ENCODE results near the gene GNB1.

GNB1 gene

GRCh38 chr1:1916851-1917251 lies 26.0 kb upstream of the GNB1 start:
- TF ChIP-seq BACH2 (CRISPR knock-in tag; IDR thresholded peaks at IDR 0.05; ENCODE audit: borderline replicate concordance), result no peak
- TF ChIP-seq ZFP30 (CRISPR knock-in tag; IDR thresholded peaks at IDR 0.05), result no peak
- no peak for TF ChIP-seq ZFP3 (CRISPR knock-in tag; IDR thresholded peaks at IDR 0.05)
- no peak for TF ChIP-seq CSRNP3 (CRISPR knock-in tag; IDR thresholded peaks at IDR 0.05)
- TF ChIP-seq, protein P1, sequence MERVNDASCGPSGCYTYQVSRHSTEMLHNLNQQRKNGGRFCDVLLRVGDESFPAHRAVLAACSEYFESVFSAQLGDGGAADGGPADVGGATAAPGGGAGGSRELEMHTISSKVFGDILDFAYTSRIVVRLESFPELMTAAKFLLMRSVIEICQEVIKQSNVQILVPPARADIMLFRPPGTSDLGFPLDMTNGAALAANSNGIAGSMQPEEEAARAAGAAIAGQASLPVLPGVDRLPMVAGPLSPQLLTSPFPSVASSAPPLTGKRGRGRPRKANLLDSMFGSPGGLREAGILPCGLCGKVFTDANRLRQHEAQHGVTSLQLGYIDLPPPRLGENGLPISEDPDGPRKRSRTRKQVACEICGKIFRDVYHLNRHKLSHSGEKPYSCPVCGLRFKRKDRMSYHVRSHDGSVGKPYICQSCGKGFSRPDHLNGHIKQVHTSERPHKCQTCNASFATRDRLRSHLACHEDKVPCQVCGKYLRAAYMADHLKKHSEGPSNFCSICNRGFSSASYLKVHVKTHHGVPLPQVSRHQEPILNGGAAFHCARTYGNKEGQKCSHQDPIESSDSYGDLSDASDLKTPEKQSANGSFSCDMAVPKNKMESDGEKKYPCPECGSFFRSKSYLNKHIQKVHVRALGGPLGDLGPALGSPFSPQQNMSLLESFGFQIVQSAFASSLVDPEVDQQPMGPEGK (CRISPR knock-in tag; IDR thresholded peaks at IDR 0.05; ENCODE audit: borderline replicate concordance), result no peak
- no peak for TF ChIP-seq PPARA (CRISPR knock-in tag; IDR thresholded peaks at IDR 0.05; ENCODE audit: borderline replicate concordance)
- no peak for TF ChIP-seq TOX (CRISPR knock-in tag; IDR thresholded peaks at IDR 0.05; ENCODE audit: borderline replicate concordance)
- no peak for TF ChIP-seq SNAI2 (CRISPR knock-in tag; IDR thresholded peaks at IDR 0.05)
- no peak for TF ChIP-seq ZNF8 (CRISPR knock-in tag; IDR thresholded peaks at IDR 0.05)
- no peak for TF ChIP-seq RARB (CRISPR knock-in tag; IDR thresholded peaks at IDR 0.05)
- TF ChIP-seq ESRRG (CRISPR knock-in tag; IDR thresholded peaks at IDR 0.05), result no peak
- TF ChIP-seq ISL1 (CRISPR knock-in tag; IDR thresholded peaks at IDR 0.05), result no peak
- TF ChIP-seq TCF4 (CRISPR knock-in tag; IDR thresholded peaks at IDR 0.05; ENCODE audit: borderline replicate concordance), result no peak
- TF ChIP-seq ARNTL (CRISPR knock-in tag; IDR thresholded peaks at IDR 0.05; ENCODE audit: borderline replicate concordance, low read depth), result no peak
- no peak for TF ChIP-seq CREB5 (CRISPR knock-in tag; IDR thresholded peaks at IDR 0.05; ENCODE audit: low read depth)
- TF ChIP-seq, protein P2, sequence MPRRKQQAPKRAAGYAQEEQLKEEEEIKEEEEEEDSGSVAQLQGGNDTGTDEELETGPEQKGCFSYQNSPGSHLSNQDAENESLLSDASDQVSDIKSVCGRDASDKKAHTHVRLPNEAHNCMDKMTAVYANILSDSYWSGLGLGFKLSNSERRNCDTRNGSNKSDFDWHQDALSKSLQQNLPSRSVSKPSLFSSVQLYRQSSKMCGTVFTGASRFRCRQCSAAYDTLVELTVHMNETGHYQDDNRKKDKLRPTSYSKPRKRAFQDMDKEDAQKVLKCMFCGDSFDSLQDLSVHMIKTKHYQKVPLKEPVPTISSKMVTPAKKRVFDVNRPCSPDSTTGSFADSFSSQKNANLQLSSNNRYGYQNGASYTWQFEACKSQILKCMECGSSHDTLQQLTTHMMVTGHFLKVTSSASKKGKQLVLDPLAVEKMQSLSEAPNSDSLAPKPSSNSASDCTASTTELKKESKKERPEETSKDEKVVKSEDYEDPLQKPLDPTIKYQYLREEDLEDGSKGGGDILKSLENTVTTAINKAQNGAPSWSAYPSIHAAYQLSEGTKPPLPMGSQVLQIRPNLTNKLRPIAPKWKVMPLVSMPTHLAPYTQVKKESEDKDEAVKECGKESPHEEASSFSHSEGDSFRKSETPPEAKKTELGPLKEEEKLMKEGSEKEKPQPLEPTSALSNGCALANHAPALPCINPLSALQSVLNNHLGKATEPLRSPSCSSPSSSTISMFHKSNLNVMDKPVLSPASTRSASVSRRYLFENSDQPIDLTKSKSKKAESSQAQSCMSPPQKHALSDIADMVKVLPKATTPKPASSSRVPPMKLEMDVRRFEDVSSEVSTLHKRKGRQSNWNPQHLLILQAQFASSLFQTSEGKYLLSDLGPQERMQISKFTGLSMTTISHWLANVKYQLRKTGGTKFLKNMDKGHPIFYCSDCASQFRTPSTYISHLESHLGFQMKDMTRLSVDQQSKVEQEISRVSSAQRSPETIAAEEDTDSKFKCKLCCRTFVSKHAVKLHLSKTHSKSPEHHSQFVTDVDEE (CRISPR knock-in tag; IDR thresholded peaks at IDR 0.05), result no peak

GRCh38 chr1:1915911-1916840 lies 25.3 kb upstream of the GNB1 start:
- no peak for ATAC-seq
- TF ChIP-seq SNAI2 (CRISPR knock-in tag; IDR thresholded peaks at IDR 0.05) (no peak), ZFP30 (CRISPR knock-in tag; IDR thresholded peaks at IDR 0.05) (no peak), GLIS3 (CRISPR knock-in tag; IDR thresholded peaks at IDR 0.05) (no peak)

More at GRCh38 chr1:1916851-1917251, 26.0 kb upstream of the GNB1 start:
- ATAC-seq, result no peak

- ATAC-seq, result no peak
Observed at GRCh38 chr1:1914971-1915692, 24.2 kb upstream of the GNB1 start, which contains the start of gene CALML6. TSS of gene CALML6 (plus strand) at chr1:1915260. CDS start at chr1:1915281, 21 bp downstream.

More at GRCh38 chr1:1914971-1915692, 24.2 kb upstream of the GNB1 start, which contains the start of gene CALML6:
- TF ChIP-seq ZFP30 (CRISPR knock-in tag; IDR thresholded peaks at IDR 0.05) (no peak), TOX (CRISPR knock-in tag; IDR thresholded peaks at IDR 0.05; ENCODE audit: borderline replicate concordance) (no peak), ZFP3 (CRISPR knock-in tag; IDR thresholded peaks at IDR 0.05) (no peak), ZNF565 (CRISPR knock-in tag; conservative IDR thresholded peaks at IDR 0.05; ENCODE audit: low read depth) (no peak), OSR1 (CRISPR knock-in tag; IDR thresholded peaks at IDR 0.05) (no peak), POU6F1 (CRISPR knock-in tag; IDR thresholded peaks at IDR 0.05; ENCODE audit: borderline replicate concordance, low read depth) (no peak)

Measured in SK-N-SH treated with all-trans-retinoic acid at 6 μM for 48 hours (cell line).